Heart right ventricle (tissue), 16 donors: ENCODE data around the gene AMACR. TPM values are rescaled to one million over a fixed set of nuclear protein-coding genes. Genes with fewer than 3 reads are reported as not detected.

ENCODE experiments used
- ATAC-seq, 8 donors: fragments of 200-7000 bp; cut with Tn5 transposase; one replicate each; pipeline ENCODE4 v1.9.1; 2020; ENCODE audit warnings: mild to moderate bottlenecking in 8 of 8, moderate library complexity in 8 of 8, moderate number of reproducible peaks in 1 of 8
- DNase-seq, 2 donors: peaks; one replicate each; pipeline ENCODE4 v3.0.0-alpha.2; 2020
- H3K27ac ChIP-seq, 10 donors: fragments of 200-600 bp; sonication (generic) in 2 of 10; one replicate each; pipeline versions ENCODE4 v1.5.0 to v1.8.0; 2020 to 2022; ENCODE audit warnings: mild to moderate bottlenecking in 3 of 10
- H3K27me3 ChIP-seq, 7 donors: fragments of 200-600 bp; one replicate each; pipeline ENCODE4 v1.8.0; 2021 to 2022; ENCODE audit warnings: mild to moderate bottlenecking in 2 of 7
- H3K36me3 ChIP-seq, 9 donors: fragments of 200-600 bp; sonication (generic) in 1 of 9; one replicate each; pipeline versions ENCODE4 v1.5.0 to v1.8.0; 2020 to 2022; ENCODE audit warnings: mild to moderate bottlenecking in 2 of 9
- H3K4me1 ChIP-seq, 9 donors: fragments of 200-600 bp; sonication (generic) in 1 of 9; one replicate each; pipeline versions ENCODE4 v1.5.0 to v1.8.0; 2020 to 2022; ENCODE audit warnings: mild to moderate bottlenecking in 4 of 9
- H3K4me3 ChIP-seq, 10 donors: fragments of 200-600 bp; sonication (generic) in 2 of 10; one replicate each; pipeline versions ENCODE4 v1.5.0 to v1.8.0; 2020 to 2022; ENCODE audit warnings: mild to moderate bottlenecking in 7 of 10, moderate library complexity in 2 of 10
- H3K9me3 ChIP-seq, 11 donors: fragments of 200-600 bp in 10 of 11; sonication (generic) in 2 of 11; one replicate each; pipeline versions ENCODE4 v1.5.0 to v1.8.0; 2013 to 2022; ENCODE audit warnings: mild to moderate bottlenecking in 2 of 11, control low read depth in 1 of 11, moderate library complexity in 1 of 11
- WGBS, 2 donors: extraction: QIAGEN DNeasy Blood & Tissue Kit; methylation state at CpG; one replicate each; pipeline ENCODE4 v1.1.7; 2013; ENCODE audit warnings: inconsistent platforms in 1 of 2; 5-methylcytosine and 5-hydroxymethylcytosine counted together
- intact Hi-C, 10 donors: fragments of 100-400 bp; cut with DNase I; formaldehyde crosslinking; loops; one replicate each; pipeline versions ENCODE4 v1.11.1 to v1.14.2; 2022
- long read RNA-seq, 3 donors: library from polyadenylated mRNA; unstranded; transcript quantifications; one replicate each; pipeline ENCODE4 v2.0.0, GENCODE V29; 2020 to 2021
- polyA plus RNA-seq, 2 donors: library from polyadenylated mRNA; stranded (reverse); fragments of 200-250 nt; gene quantifications; one replicate each; pipeline ENCODE4 v1.2.3, GENCODE V29; 2013
- total RNA-seq, 10 donors: library from RNA; stranded (reverse); fragmentation: NEBNext Ultra II Directional in 3 of 10; extraction: Animal tissue kit (Norgen Biotek cat#: 25700) in 3 of 10; gene quantifications; one replicate each; pipeline versions ENCODE4 v1.2.1 to v1.2.4, GENCODE V29; 2021 to 2023
- TF ChIP-seq, protein P1 (sequence below), 9 donors: fragments of 200-600 bp; sonication (generic) in 2 of 9; IDR thresholded peaks; one replicate each; pipeline versions ENCODE4 v1.5.0 to v1.8.0; 2021 to 2022; ENCODE audit warnings: antibody characterized with exemption in 9 of 9, mild to moderate bottlenecking in 5 of 9, moderate library complexity in 1 of 9
- donor health status: Arrhythmogenic right ventricular cardiomyopathy.
- donor health status: ischemic (EF 13 %, LVEDD 7.1; RV severe dilation, severe dysfunction).
- donor health status: healthy with polysubstance abuse.
- donor health status: DM: no; HTN: yes; CAD: no.
- donor health status: DM: no; HTN: no; CAD: no.
- donor health status: ischemic (EF 25% LVEDD 6.9; RV normal size, moderate dysfunction).
- donor health status: ischemic (EF 25% LVEDD 5.7; RV mildly dilated, moderate dysfunction).
- donor health status: healthy.
- donor health status: DM: yes; HTN: yes; CAD: no.
- donor health status: Ischemic cardiomyopathy.
- donor health status: ischemic (EF 35%, LVEDD 5.7; RV mildly dilated, moderate dysfunction).
- donor health status: nonischemic (EF 11% LVEDD 7.7; RV severe dilation, severe dysfunction).
- donor health status: DM: yes; HTN: yes; CAD: no.
- donor health status: PGD.
- donor health status: ischemic (EF 29% LVEDD 5.4; RV normal size, mild dysfunction).
- donor health status: nonischemic (EF 23%, LVEDD 6.1; RV moderate dilation, normal function).

AMACR gene
- total RNA-seq: 10 to 100 TPM in 3 of 10 donors, 1 to 10 TPM in 7; 5.3 to 16.2 (median 9.2) TPM
- 1 to 10 TPM; 3.0 to 4.3 TPM for polyA plus RNA-seq
- long read RNA-seq, donor 1, full-length matches to known transcripts: 9 of 10 reads
- long read RNA-seq, donor 1, partial matches to known transcripts: 0 of 10 reads
- long read RNA-seq, donor 1, other reads (novel, unspliced or antisense): 1 of 10 reads
- long read RNA-seq, donor 2, full-length matches to known transcripts: 11 of 11 reads
- long read RNA-seq, donor 2, partial matches to known transcripts: 0 of 11 reads
- long read RNA-seq, donor 2, other reads (novel, unspliced or antisense): 0 of 11 reads
- long read RNA-seq, donor 3, full-length matches to known transcripts: 17 of 17 reads
- long read RNA-seq, donor 3, partial matches to known transcripts: 0 of 17 reads
- long read RNA-seq, donor 3, other reads (novel, unspliced or antisense): 0 of 17 reads

DNA sequence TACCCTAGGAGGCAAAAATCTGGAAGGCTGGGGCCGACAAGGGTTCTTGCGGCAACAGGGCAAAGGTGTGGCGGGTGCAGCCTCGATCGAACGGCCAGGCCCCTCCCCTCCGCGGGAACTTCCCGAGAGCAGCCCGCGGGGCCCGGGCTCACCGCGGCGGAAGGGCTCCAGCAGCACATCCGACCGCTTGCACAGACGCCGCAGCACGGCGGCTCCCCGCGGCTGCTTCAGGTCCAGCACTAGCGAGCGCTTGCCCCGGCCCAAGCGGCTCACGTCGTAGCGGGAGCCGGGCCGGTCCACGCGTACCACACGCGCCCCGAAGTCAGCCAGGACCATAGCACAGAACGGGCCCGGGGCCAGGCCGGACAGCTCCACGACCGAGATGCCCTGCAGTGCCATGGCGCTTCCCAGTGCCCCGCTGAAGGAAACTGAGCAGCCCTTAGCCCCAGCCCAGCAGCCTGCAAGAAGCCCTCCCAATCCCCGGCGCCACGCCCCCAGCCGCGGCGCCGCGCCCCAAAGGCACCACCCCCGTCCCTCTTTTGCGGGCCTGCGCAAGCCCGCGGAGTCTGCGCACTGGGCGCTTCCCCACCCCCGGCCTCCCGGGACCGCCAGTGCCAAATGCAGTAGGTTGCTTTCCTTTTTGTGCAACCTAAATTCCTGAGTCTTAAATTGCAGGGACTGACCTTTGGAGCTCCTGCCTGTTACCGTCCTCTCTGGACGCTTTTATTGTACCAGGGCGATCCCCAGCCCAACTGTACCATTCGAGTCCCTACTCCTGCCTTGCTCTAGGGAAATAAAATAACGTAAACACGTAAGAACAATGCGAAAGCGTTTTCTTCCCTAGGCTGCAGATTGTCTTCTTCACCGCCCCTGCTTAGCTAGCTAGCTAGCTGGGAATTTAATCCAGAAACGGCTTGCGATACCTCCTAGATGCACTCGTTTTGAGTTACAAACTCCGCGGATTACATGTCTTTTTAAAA, at the start of gene AMACR:
Gene AMACR (minus strand): TSS at position 430 of the 980 bp plus-strand sequence. CDS start 31 bp downstream, at position 399.
- Histone ChIP-seq H3K36me3 (peaks cover 0 to 30% (median 5%) of the 10 kb centered on the region in 9 donors), H3K4me3 (peak within 1 kb of the TSS; percentile 57 to 90 (median 78)), H3K4me1 (peaks cover 2 to 34% (median 17%) of the 10 kb centered on the region in 9 donors), H3K27ac (peak within 1 kb of the TSS; percentile 85 to 97 (median 90)), H3K27me3 (no peaks in the 10 kb centered on the region), H3K9me3 (no peaks in the 10 kb centered on the region)
- peak; percentile 92 to 96 for DNase-seq
- WGBS, 2 donors: 1% methylated on average over 64 to 76 of the region's 76 CpGs
- TF ChIP-seq, protein P1, sequence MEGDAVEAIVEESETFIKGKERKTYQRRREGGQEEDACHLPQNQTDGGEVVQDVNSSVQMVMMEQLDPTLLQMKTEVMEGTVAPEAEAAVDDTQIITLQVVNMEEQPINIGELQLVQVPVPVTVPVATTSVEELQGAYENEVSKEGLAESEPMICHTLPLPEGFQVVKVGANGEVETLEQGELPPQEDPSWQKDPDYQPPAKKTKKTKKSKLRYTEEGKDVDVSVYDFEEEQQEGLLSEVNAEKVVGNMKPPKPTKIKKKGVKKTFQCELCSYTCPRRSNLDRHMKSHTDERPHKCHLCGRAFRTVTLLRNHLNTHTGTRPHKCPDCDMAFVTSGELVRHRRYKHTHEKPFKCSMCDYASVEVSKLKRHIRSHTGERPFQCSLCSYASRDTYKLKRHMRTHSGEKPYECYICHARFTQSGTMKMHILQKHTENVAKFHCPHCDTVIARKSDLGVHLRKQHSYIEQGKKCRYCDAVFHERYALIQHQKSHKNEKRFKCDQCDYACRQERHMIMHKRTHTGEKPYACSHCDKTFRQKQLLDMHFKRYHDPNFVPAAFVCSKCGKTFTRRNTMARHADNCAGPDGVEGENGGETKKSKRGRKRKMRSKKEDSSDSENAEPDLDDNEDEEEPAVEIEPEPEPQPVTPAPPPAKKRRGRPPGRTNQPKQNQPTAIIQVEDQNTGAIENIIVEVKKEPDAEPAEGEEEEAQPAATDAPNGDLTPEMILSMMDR (IDR thresholded peaks at IDR 0.05): peak in 4 of 9 donors; percentile 8 to 42 (median 28)
- intact Hi-C loops: loop anchor here in 1 of 10 donors (5.0 kb wide), 1 partner anchor 566 kb away; the partner anchor contains the start of gene TARS1
- peak; percentile 97 to 98 (median 98) for ATAC-seq

DNA sequence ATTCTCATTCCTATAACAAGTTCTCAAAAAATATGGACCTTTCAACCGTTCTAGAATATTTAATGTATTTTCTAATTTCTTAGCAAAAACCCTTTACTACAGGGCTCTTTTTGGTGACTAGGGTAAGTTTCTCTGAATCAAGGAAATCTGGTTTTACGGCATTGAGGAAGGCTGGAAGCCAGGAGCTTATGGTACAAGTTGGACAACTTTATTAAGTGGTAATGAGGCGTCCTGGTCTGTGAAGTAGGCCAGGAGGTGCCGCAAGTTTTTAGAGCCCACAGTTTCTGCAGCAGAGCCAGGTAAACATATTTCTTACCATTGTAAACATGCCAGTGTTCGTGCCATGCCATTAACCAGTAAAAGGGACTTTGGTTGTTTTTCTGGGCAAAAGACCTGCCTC, 49.7 kb upstream of the AMACR start:
- intact Hi-C loops: no loop called here
- WGBS, 2 donors: 98 to 100% methylated on average over 5 of the region's 5 CpGs
- no peaks in the 10 kb centered on the region for H3K9me3 ChIP-seq
- no peaks in the 10 kb centered on the region for H3K27me3 ChIP-seq
- H3K36me3 ChIP-seq: peaks cover 0 to 10% (median 0%) of the 10 kb centered on the region in 9 donors
- peaks cover 0 to 18% (median 11%) of the 10 kb centered on the region in 9 donors for H3K4me1 ChIP-seq
- H3K4me3 ChIP-seq: no peak overlapping the region
- no peak overlapping the region for H3K27ac ChIP-seq
- ATAC-seq (no peak), DNase-seq (no peak)
- TF ChIP-seq, protein P1 (IDR thresholded peaks at IDR 0.05): no peak

DNA sequence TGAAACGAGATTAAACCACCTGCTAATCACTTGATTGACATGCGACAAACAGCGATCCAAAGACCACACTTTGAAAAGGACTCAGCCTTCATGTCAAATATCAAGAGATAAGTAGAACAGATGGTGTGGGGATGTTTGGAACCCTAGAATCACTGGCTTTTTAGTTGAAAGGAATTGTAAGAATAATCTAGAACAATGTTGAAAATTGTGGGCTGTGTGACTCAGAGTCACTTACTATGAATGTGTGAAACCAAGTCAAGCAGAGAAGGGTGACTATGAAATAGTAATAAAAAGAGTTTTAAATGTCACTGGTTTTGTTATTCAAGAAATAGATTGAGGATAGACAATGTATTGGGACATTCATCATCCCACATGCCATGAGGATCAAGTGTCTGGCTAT, 49.3 kb upstream of the AMACR start:
- Histone ChIP-seq H3K27me3 (no peaks in the 10 kb centered on the region), H3K4me3 (no peak overlapping the region), H3K27ac (no peak overlapping the region), H3K36me3 (peaks cover 0 to 10% (median 0%) of the 10 kb centered on the region in 9 donors), H3K4me1 (peaks cover 0 to 22% (median 16%) of the 10 kb centered on the region in 9 donors), H3K9me3 (no peaks in the 10 kb centered on the region)
- DNase-seq (no peak), ATAC-seq (no peak)
- TF ChIP-seq, protein P1 (IDR thresholded peaks at IDR 0.05): no peak
- intact Hi-C loops: no loop called here
- WGBS, 2 donors: 92 to 95% methylated on average over 3 of the region's 3 CpGs

DNA sequence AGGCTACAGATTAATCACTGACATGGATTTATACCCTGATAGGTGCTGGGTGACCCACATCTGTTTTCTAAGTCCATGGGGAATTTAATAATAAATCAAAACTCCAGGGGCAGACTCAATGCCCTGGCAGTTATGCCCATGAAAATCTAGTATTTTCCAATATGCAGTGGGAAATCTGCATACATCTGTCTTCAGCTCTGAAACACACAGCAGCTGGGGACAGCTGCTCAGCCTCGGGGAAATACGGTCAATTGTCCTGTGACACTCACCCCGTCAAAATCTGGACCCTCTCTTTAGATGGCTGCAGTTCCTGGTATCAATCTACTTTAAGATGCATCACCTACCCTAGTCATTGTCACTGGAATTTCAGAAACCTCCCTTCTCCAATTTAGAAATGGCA, 47.8 kb upstream of the AMACR start:
- Histone ChIP-seq H3K4me3 (no peak overlapping the region), H3K27me3 (no peaks in the 10 kb centered on the region), H3K4me1 (peaks cover 0 to 31% (median 16%) of the 10 kb centered on the region in 9 donors), H3K36me3 (peaks cover 0 to 12% (median 0%) of the 10 kb centered on the region in 9 donors), H3K9me3 (no peaks in the 10 kb centered on the region), H3K27ac (no peak overlapping the region)
- 72 to 78% methylated on average over 3 of the region's 3 CpGs for WGBS, 2 donors
- no peak for DNase-seq
- TF ChIP-seq, protein P1 (IDR thresholded peaks at IDR 0.05): no peak
- ATAC-seq: no peak
- intact Hi-C loops: no loop called here
